Glomerular visceral epithelial cell (primary cell): ENCODE data around the gene CD81.
A peak's percentile ranks its signal among the peaks of the same experiment; 100 is the strongest.

Experiments
- DNase-seq: peaks from one replicate; pipeline ENCODE4 v3.0.0-alpha.2; 2016; ENCODE audit errors: extremely low spot score

Gene CD81

DNA sequence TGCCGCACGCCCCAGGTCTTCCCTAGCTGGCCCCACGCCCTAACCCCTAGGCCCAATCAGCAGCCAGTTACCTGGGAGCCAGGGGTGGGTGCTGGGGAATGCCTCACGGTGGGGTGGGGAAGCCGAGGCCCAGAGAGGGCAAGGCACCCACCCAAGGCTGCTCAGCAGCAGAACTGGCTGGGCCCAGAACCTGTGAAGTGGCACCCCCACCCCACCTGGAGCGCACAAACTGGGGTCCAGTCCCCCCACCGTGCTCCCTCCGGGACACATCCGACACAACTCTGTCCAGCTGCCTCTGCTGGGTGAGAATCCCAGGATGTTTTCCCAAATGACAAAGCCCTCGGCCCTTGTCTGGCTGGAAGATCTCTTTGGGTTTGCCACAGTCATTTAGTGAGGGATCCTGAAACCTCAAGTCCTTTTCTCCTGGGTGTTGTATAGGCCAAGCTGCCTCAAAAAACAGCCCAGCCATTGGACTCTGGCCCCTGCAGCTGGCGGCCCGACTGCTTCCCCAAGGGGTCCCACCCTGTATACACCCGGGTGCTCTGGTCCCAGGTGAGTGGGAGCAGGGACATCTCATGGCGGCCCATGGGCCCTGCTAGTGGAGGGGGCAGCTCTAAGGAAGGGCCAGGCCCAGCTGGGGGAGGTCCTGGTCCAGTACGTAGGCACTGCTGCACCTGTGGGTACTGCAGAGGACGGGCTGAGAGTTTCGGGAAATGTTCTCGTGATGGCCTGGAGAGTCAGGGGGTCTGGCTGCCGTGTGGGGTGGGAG, 44.3 kb downstream of the CD81 start:
- no peak for DNase-seq

DNA sequence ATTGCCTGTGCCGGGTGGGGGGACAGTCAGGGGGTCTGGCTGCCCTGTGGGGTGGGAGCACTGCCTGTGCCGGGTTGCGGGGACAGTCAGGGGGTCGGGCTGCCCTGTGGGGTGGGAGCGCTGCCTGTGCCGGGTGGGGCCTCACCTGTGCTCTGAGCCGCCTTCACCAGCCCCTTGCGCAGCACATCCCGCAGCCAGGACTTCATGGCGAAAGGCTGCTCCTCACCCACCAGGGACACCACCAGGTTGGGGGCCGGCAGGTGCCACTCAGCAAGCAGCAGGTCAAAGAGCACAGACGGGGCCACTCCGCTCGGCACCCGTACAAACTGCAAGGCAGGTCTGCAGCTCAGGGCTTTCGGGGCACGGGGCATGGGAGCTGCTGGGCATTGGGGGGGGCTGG, 44.9 kb downstream of the CD81 start:
- no peak for DNase-seq

- DNase-seq = no peak
Measured at GRCh38 chr11:2422461-2423156, 45.5 kb downstream of the CD81 start.

- no peak for DNase-seq
Measured at GRCh38 chr11:2423157-2424025, 46.3 kb downstream of the CD81 start.

DNA sequence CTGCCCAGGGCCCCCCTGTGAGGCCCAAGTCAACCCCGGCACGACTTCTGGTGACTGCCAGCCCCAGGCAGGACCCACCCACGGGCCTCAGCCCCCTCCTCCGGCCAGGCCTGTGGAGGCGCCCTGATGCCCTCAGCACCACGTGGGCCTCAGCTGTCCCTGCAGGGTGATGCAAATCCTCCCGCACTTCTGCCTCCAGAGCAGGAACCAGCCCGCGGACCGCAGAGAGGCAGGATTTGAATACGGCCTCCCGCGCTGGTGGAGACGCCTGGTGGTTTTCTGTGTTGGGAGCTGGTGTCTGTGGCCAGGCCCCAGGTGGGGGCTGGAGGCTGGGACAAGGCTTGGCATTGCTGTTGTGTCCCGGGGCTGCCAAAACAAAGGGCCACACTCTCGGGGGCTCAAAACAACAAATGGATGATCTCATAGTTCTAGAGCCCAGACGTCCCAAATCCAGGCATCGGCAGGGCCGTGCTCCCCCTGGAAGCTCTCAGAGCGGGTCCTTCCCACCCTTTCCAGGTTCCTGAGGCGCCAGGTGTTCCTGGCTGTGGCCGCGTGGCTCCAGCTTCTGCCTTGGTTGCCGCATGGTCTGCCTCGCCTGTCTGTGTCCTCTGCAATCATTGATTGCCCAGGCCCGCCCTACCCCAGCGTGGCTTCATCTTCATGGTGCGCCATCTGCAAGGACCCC, 47.8 kb downstream of the CD81 start:
- no peak for DNase-seq

GRCh38 chr11:2425506-2425905, 48.4 kb downstream of the CD81 start:
- DNase-seq = no peak

GRCh38 chr11:2426221-2426620, 49.1 kb downstream of the CD81 start:
- DNase-seq = no peak

DNA sequence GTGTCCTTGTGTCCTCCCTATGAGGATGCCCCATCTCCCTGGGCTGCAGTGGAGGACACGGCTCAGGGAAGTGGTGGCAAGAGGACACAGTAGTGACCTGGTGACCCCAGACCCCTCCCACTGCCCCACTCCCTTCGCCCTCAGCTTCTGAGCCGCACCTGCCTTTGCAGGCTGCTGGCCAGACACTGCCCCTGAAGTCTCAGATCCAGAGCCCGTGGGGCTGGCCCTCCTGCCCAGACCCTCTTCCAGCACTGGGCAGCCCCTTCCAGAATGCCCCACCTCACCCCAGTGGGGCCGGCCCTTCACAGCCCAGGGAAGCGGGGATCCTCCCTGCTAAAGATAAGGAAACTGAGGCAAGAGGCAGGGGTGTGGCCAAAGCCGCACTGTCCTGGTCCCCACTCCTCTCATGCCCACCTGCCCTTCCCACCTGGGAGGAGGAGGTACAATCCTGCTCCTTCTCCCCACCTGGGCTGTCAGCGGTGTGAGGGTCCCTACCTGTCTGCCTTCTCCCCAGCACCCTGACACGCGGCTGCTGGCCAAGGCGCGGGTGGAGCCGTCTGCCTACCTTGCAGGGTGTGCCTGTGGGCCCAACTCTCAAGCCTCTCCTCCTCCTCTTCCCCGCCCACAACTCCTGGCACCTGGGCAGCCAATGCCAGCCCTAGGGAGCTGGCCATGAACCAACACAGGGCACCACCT, 49.9 kb downstream of the CD81 start:
- DNase-seq = no peak

- DNase-seq = no peak
Measured at GRCh38 chr11:2427721-2428321, 50.7 kb downstream of the CD81 start.

- peak; percentile 36 for DNase-seq
Measured at GRCh38 chr11:2428322-2428795, 51.2 kb downstream of the CD81 start.

GRCh38 chr11:2431395-2431794, 54.3 kb downstream of the CD81 start:
- no peak for DNase-seq

GRCh38 chr11:2432171-2432621, 55.1 kb downstream of the CD81 start:
- DNase-seq = no peak

GRCh38 chr11:2432628-2433071, 55.5 kb downstream of the CD81 start:
- DNase-seq = no peak

DNA sequence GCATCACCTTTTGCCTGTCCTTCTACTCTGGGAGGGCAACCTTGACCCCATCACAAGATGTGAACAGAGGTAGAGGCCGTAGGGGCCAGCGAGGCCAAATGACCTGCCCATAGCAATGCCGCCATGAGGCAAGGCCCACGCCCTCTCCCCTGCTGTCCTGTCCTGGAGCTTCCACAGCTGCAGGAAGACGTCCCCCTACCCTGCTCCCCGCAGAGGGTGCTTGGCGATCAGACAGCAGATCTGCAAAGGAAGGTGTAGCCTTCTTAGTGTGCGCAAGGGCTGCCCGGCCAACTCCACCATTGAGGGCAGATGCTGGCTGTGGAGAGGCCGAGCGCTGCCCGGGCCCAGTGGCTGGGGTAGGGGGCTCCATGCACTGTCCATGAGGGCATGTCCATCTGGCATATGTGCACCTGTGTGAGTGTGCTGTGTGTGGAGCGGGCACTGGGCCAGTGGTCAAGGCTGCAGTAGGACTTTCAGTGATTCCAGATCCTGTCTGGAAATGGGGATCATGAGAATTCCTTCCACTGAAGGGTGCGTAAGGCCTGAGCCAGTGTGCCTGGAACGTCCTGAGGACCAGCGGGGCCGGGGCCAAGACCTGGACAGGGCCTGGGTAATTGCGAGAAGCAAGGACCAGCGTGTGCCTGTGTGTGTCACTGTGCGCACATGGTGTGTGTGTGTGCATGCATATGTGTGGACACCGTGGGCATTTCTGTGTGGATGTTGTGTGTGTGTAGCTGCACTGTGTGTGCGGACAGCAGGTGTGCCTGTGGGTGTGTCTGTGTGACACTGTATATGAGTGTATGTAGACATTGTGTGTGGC, 56.2 kb downstream of the CD81 start:
- DNase-seq = no peak

GRCh38 chr11:2434008-2434407, 56.9 kb downstream of the CD81 start:
- DNase-seq = no peak

- DNase-seq = no peak
Measured at GRCh38 chr11:2434506-2435255, 57.6 kb downstream of the CD81 start.

DNA sequence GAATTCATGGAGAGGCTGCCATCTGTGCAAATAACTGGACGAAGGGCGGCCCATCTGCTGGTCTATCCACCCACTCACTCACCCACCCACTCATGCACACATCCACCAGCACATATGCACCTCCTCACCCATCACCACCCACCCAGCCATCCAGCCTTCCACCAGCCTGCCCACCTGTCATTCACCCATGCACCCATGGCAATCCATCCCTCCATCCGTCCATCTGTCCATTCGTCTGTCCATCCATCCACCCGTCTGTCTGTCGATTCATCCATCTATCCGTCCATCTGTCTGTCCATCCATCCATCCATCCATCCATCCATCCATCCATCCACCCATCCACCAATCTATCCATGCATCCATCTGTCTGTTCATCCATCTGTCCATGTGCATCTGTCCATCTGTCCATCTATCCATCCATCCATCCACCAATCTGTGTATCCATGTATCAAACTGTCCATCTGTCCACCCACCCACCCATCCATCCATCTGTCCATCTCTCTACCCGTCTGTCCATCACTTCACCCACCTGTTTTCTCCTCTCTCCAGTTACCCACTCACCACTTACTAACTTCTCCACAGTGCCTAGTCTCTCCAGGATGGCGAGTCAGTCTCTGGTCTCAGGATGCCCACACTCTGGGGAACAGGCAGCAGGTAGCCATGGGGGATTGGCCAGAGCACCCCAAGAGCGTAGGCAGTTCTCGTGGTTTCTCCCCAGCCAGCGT, 58.3 kb downstream of the CD81 start:
- no peak for DNase-seq

- DNase-seq = no peak
Measured at GRCh38 chr11:2436013-2436520, 59.0 kb downstream of the CD81 start.
